Raji (cell line): ENCODE measurements around the gene RPH3AL.

ENCODE experiments used
- POLR2A ChIP-seq: IDR thresholded peaks from 2 replicates; pipeline ENCODE4 v1.6.1; 2011; ENCODE audit warnings: low read depth, low read length, control low read depth; ENCODE audit not compliant: insufficient read depth

RPH3AL gene

GRCh38 chr17:362721-363120, 10.1 kb upstream of the RPH3AL start:
- no peak for TF ChIP-seq POLR2A

GRCh38 chr17:360092-360750, 7.6 kb upstream of the RPH3AL start:
- no peak for TF ChIP-seq POLR2A

GRCh38 chr17:358491-359151, 6.0 kb upstream of the RPH3AL start:
- no peak for TF ChIP-seq POLR2A

- TF ChIP-seq POLR2A, result no peak
Observed at GRCh38 chr17:357644-358043, 5.0 kb upstream of the RPH3AL start.

- no peak for TF ChIP-seq POLR2A
Observed at GRCh38 chr17:356671-357434, 4.2 kb upstream of the RPH3AL start.

GRCh38 chr17:354651-355556, 2.3 kb upstream of the RPH3AL start:
- no peak for TF ChIP-seq POLR2A

- no peak for TF ChIP-seq POLR2A
Observed at GRCh38 chr17:353838-354234, 1.2 kb upstream of the RPH3AL start.

- no peak for TF ChIP-seq POLR2A
Observed at GRCh38 chr17:353213-353837, 718 bp upstream of the RPH3AL start.

GRCh38 chr17:351875-352420, 659 bp downstream of the RPH3AL start:
- no peak for TF ChIP-seq POLR2A

- TF ChIP-seq POLR2A, result no peak
Observed at GRCh38 chr17:351449-351738, 1.2 kb downstream of the RPH3AL start.

- no peak for TF ChIP-seq POLR2A
Observed at GRCh38 chr17:350706-351448, 1.7 kb downstream of the RPH3AL start.

- no peak for TF ChIP-seq POLR2A
Observed at GRCh38 chr17:349666-350065, 2.9 kb downstream of the RPH3AL start.

- TF ChIP-seq POLR2A, result no peak
Observed at GRCh38 chr17:348692-349425, 3.7 kb downstream of the RPH3AL start.
